BE2C (cell line): ENCODE measurements around the gene DDC. TPM values are rescaled to one million over a fixed set of nuclear protein-coding genes. Genes with fewer than 3 reads are reported as not detected.

ENCODE experiments used
- DNase-seq: peaks from one replicate; pipeline ENCODE4 v3.0.0-alpha.2; 2020
- H3K27me3 ChIP-seq: fragments of 250-450 bp; sonication (Bioruptor Pico); 2 replicates; pipeline ENCODE4 v1.5.1; 2020; ENCODE audit warnings: mild to moderate bottlenecking
- H3K36me3 ChIP-seq: fragments of 250-450 bp; sonication (Bioruptor Pico); 2 replicates; pipeline ENCODE4 v1.5.1; 2020; ENCODE audit warnings: mild to moderate bottlenecking
- H3K4me1 ChIP-seq: fragments of 250-450 bp; sonication (Bioruptor Pico); 2 replicates; pipeline ENCODE4 v1.5.1; 2020
- H3K4me3 ChIP-seq: 2 replicates; pipeline ENCODE4 v1.5.1; 2011; ENCODE audit warnings: low read depth, low read length
- H3K9me3 ChIP-seq: fragments of 250-450 bp; sonication (Bioruptor Pico); 2 replicates; pipeline ENCODE4 v1.5.1; 2020
- CTCF ChIP-seq: IDR thresholded peaks from 2 replicates; pipeline ENCODE4 v1.5.1; 2012; ENCODE audit warnings: mild to moderate bottlenecking, low read depth, low read length
- polyA plus RNA-seq: library from polyadenylated mRNA; unstranded; fragments of >200 nt; gene quantifications from one replicate; pipeline ENCODE4 v1.2.1, GENCODE V29; 2012; ENCODE audit warnings: low read depth, missing spikeins; ENCODE audit not compliant: insufficient read length, insufficient read depth

DDC gene
- polyA plus RNA-seq = 50.6 TPM

- peaks cover 18% of the 10 kb centered on the region for H3K4me1 ChIP-seq
- no peaks in the 10 kb centered on the region for H3K9me3 ChIP-seq
- TF ChIP-seq CTCF = no peak
- H3K27me3 ChIP-seq = no peaks in the 10 kb centered on the region
- H3K36me3 ChIP-seq = no peaks in the 10 kb centered on the region
- DNase-seq = no peak
- H3K4me3 ChIP-seq = no peak within 1 kb of the TSS
Observed at GRCh38 chr7:50564640-50565558, at the start of gene DDC. Gene DDC (minus strand): TSS chr7:50565405. CDS start chr7:50544085, 21,320 bp downstream.

- no peaks in the 10 kb centered on the region for H3K36me3 ChIP-seq
- no peaks in the 10 kb centered on the region for H3K27me3 ChIP-seq
- H3K4me3 ChIP-seq = no peak overlapping the region
Observed at GRCh38 chr7:50613473-50613872, 48.3 kb upstream of the DDC start.

GRCh38 chr7:50612704-50613103 lies 47.5 kb upstream of the DDC start:
- DNase-seq = no peak
- Histone ChIP-seq H3K4me1 (no peaks in the 10 kb centered on the region), H3K36me3 (no peaks in the 10 kb centered on the region), H3K27me3 (no peaks in the 10 kb centered on the region), H3K4me3 (no peak overlapping the region), H3K9me3 (no peaks in the 10 kb centered on the region)
- no peak for TF ChIP-seq CTCF

More at GRCh38 chr7:50613473-50613872, 48.3 kb upstream of the DDC start:
- no peaks in the 10 kb centered on the region for H3K9me3 ChIP-seq
- no peak for DNase-seq
- H3K4me1 ChIP-seq = no peaks in the 10 kb centered on the region
- no peak for TF ChIP-seq CTCF

- no peaks in the 10 kb centered on the region for H3K4me1 ChIP-seq
- H3K9me3 ChIP-seq = no peaks in the 10 kb centered on the region
- H3K36me3 ChIP-seq = no peaks in the 10 kb centered on the region
- no peak for TF ChIP-seq CTCF
- no peak overlapping the region for H3K4me3 ChIP-seq
- no peaks in the 10 kb centered on the region for H3K27me3 ChIP-seq
- DNase-seq = no peak
Observed at GRCh38 chr7:50610521-50611277, 45.5 kb upstream of the DDC start.

GRCh38 chr7:50608196-50608906 lies 43.1 kb upstream of the DDC start:
- Histone ChIP-seq H3K4me1 (peaks cover 5% of the 10 kb centered on the region; the same call in 1 of the 2 replicates), H3K4me3 (no peak overlapping the region), H3K36me3 (no peaks in the 10 kb centered on the region), H3K9me3 (no peaks in the 10 kb centered on the region), H3K27me3 (no peaks in the 10 kb centered on the region)
- TF ChIP-seq CTCF = no peak
- no peak for DNase-seq
